Naive thymus-derived CD4-positive, alpha-beta T cell (primary cell): ENCODE data around the gene LZTS2. TPM values are rescaled to one million over a fixed set of nuclear protein-coding genes. Genes with fewer than 3 reads are reported as not detected.

Source experiments
- ATAC-seq: fragments of 150-1000 bp; cut with Tn5 transposase; 2 replicates; pipeline ENCODE4 v1.10.0; 2021; ENCODE audit warnings: mild to moderate bottlenecking, moderate library complexity
- CTCF ChIA-PET: fragments of 350-600 bp; sonication (Branson Sonifier 250); formaldehyde crosslinking; loops from one replicate; lab custom pipeline; 2021; ENCODE audit warnings: antibody characterized with exemption; lab: Charles Lee
- POLR2A ChIA-PET: fragments of 350-600 bp; sonication (Branson Sonifier 250); formaldehyde crosslinking; loops from one replicate; lab custom pipeline; 2021; ENCODE audit warnings: antibody characterized with exemption, inconsistent platforms; lab: Charles Lee
- DNase-seq, 9 donors: peaks; one replicate each; pipeline versions ENCODE4 v3.0.0 to v3.0.0-alpha.2; 2020 to 2022; ENCODE audit warnings: mixed read lengths in 1 of 9
- H3K27ac ChIP-seq: one replicate; pipeline ENCODE4 v1.7.0; 2013; ENCODE audit warnings: mild to moderate bottlenecking, low read depth, low read length, moderate library complexity
- H3K27me3 ChIP-seq, 2 donors: one replicate each; pipeline ENCODE4 v1.7.0; 2013; ENCODE audit warnings: low read length in 2 of 2, mild to moderate bottlenecking in 2 of 2, moderate library complexity in 2 of 2; ENCODE audit not compliant: control insufficient read depth in 2 of 2, insufficient read depth in 2 of 2
- H3K36me3 ChIP-seq, 3 experiments: 1 replicate in 2 of 3; 2 replicates in 1 of 3; pipeline ENCODE4 v1.7.0; 2013; ENCODE audit warnings: low read length in 3 of 3, mild to moderate bottlenecking in 3 of 3, moderate library complexity in 1 of 3; ENCODE audit not compliant: insufficient read depth in 3 of 3, control insufficient read depth in 2 of 3
- H3K4me1 ChIP-seq, 2 donors: one replicate each; pipeline ENCODE4 v1.7.0; 2013; ENCODE audit warnings: low read length in 2 of 2, mild to moderate bottlenecking in 2 of 2, moderate library complexity in 1 of 2; ENCODE audit not compliant: control insufficient read depth in 2 of 2, insufficient read depth in 2 of 2
- H3K4me3 ChIP-seq: 2 replicates; pipeline ENCODE4 v1.7.0; 2013; ENCODE audit warnings: mild to moderate bottlenecking, low read length
- H3K9me3 ChIP-seq, 3 experiments: 1 replicate in 2 of 3; 2 replicates in 1 of 3; pipeline ENCODE4 v1.7.0; 2013; ENCODE audit warnings: low read length in 3 of 3; ENCODE audit not compliant: control insufficient read depth in 2 of 3
- H3K27ac Mint-ChIP-seq, 9 donors: one replicate each; pipeline ENCODE4 v1.8.0; 2020 to 2022; ENCODE audit warnings: mixed read lengths in 9 of 9, mild to moderate bottlenecking in 8 of 9, moderate library complexity in 5 of 9, inconsistent platforms in 2 of 9
- H3K27me3 Mint-ChIP-seq, 5 donors: one replicate each; pipeline ENCODE4 v1.8.0; 2021 to 2022; ENCODE audit warnings: mixed read lengths in 5 of 5, mild to moderate bottlenecking in 1 of 5
- H3K36me3 Mint-ChIP-seq, 5 donors: one replicate each; pipeline ENCODE4 v1.8.0; 2020 to 2022; ENCODE audit warnings: mixed read lengths in 5 of 5, mild to moderate bottlenecking in 3 of 5, inconsistent platforms in 1 of 5
- H3K4me1 Mint-ChIP-seq, 7 donors: one replicate each; pipeline ENCODE4 v1.8.0; 2020 to 2022; ENCODE audit warnings: mixed read lengths in 7 of 7, mild to moderate bottlenecking in 3 of 7, inconsistent platforms in 1 of 7
- H3K4me3 Mint-ChIP-seq, 10 donors: one replicate each; pipeline ENCODE4 v1.8.0; 2020 to 2022; ENCODE audit warnings: mild to moderate bottlenecking in 10 of 10, mixed read lengths in 10 of 10, moderate library complexity in 6 of 10, inconsistent platforms in 2 of 10
- H3K9me3 Mint-ChIP-seq, 11 donors: one replicate each; pipeline ENCODE4 v1.8.0; 2020 to 2022; ENCODE audit warnings: mixed read lengths in 11 of 11, mild to moderate bottlenecking in 4 of 11, inconsistent platforms in 1 of 11, moderate library complexity in 1 of 11
- intact Hi-C, 2 donors: fragments of 100-400 bp; cut with micrococcal nuclease; formaldehyde crosslinking; loops; one replicate each; pipeline ENCODE4 v1.15.1; 2023
- polyA plus RNA-seq, 2 donors: library from polyadenylated mRNA; unstranded; fragments of 300-500 nt; fragmentation: Illumina TruSeq; gene quantifications; one replicate each; pipeline ENCODE4 v1.2.3, GENCODE V29; 2021
- total RNA-seq, 6 experiments: library from RNA in 5 of 6; stranded (reverse) in 5 of 6; gene quantifications; 1 replicate in 5 of 6; 2 replicates in 1 of 6; pipeline ENCODE4 v1.2.3 and lab custom pipeline; 2021 to 2026

The LZTS2 gene
- total and polyA plus RNA-seq, 7 experiments from 2014 or later: 10.8 to 44.7 (median 25.5) TPM

DNA sequence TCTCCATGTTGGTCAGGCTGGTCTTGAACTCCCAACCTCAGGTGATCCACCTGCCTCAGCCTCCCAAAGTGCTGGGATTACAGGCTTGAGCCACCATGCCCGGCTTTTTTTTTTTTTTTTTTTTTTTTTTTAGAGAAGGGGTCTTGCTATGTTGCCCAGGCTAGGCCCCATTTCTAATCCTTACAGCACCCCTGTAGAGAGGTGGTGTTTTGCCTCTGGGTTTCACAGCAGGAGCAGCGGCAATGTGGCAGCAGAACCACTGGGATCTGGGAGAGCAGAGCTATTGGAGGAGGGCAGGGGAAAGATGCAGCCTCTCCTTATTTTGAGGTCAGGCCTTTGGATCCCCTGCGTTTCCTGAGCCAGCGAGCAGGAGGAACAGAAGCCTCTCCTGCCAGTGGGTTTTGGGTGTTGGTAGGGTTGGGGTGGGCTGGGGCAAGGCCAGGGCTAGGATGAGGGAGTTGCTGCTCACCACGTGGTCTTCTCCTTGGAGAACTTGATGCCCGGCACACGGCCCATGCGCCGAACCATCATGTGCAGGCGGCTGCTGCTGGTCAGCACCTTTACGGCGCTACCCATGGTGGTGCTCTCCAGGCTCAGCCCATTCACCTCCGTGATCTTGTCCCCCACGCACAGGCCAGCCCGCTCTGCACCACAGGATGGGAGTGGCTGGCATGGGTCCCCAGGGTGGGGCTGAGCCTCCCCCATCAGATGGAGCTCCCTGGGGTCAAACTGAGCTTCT lies 23.5 kb downstream of the LZTS2 start:
- peaks cover 17 to 29% (median 22%) of the 10 kb centered on the region in 5 donors for H3K27me3 Mint-ChIP-seq
- H3K27ac Mint-ChIP-seq: no peak overlapping the region
- intact Hi-C loops: no loop called here
- Histone ChIP-seq H3K4me3 (no peak overlapping the region), H3K36me3 (no peaks in the 10 kb centered on the region), H3K4me1 (no peaks in the 10 kb centered on the region), H3K9me3 (no peaks in the 10 kb centered on the region), H3K27me3 (no peaks in the 10 kb centered on the region), H3K27ac (no peak overlapping the region)
- no peaks in the 10 kb centered on the region for H3K36me3 Mint-ChIP-seq
- peaks cover 0 to 10% (median 4%) of the 10 kb centered on the region in 7 donors for H3K4me1 Mint-ChIP-seq
- H3K4me3 Mint-ChIP-seq: no peak overlapping the region
- no peaks in the 10 kb centered on the region for H3K9me3 Mint-ChIP-seq
- DNase-seq (no peak), ATAC-seq (no peak)
- POLR2A ChIA-PET: interaction anchor here (0.9 kb wide), 1 partner anchor 29 kb away, joined by 3 read pairs; no protein-coding TSS in a partner anchor
- CTCF ChIA-PET: no interaction called here

DNA sequence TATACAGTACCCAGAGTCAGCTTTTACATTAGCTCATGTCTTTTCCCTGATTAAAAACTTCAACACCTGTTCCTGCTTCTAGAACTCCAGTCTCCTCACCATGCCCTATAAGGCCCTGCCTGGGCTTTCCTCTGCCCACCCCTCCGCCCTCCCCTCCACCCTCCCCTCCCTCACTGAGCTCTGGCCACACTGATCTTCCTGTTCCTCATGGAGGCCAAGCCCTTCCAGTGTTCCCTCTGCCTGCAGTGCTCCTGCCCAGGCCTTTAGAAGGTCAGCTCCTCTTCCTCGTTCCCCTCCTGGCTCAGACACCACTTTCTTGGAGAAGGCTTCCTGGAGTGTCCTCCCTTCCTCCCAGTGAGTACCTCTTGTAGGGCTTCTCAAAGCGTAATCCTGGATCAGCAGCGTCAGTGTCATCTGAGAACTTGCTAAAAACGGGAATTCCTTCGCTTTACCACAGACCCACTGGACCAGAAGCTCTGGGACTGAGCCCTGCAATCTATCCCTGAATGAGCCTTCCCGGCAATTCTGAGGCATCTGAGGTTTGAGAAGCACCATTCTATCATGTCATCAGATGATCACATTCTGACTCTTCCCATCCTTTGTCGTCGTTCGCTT lies 27.6 kb downstream of the LZTS2 start:
- intact Hi-C loops: no loop called here
- Histone ChIP-seq H3K36me3 (peaks cover 0 to 6% (median 0%) of the 10 kb centered on the region in 3 experiments), H3K27ac (no peak overlapping the region), H3K27me3 (no peaks in the 10 kb centered on the region), H3K9me3 (no peaks in the 10 kb centered on the region), H3K4me1 (peaks cover 5% of the 10 kb centered on the region in 2 donors), H3K4me3 (no peak overlapping the region)
- ATAC-seq (no peak), DNase-seq (no peak)
- Mint-ChIP-seq H3K36me3 (no peaks in the 10 kb centered on the region), H3K4me3 (no peak overlapping the region), H3K9me3 (no peaks in the 10 kb centered on the region), H3K4me1 (peaks cover 0 to 9% (median 2%) of the 10 kb centered on the region in 7 donors), H3K27me3 (peaks cover 0 to 21% (median 0%) of the 10 kb centered on the region in 5 donors), H3K27ac (peak overlapping the region in 1 of 9 donors; percentile 37)
- CTCF ChIA-PET: no interaction called here
- POLR2A ChIA-PET: no interaction called here

DNA sequence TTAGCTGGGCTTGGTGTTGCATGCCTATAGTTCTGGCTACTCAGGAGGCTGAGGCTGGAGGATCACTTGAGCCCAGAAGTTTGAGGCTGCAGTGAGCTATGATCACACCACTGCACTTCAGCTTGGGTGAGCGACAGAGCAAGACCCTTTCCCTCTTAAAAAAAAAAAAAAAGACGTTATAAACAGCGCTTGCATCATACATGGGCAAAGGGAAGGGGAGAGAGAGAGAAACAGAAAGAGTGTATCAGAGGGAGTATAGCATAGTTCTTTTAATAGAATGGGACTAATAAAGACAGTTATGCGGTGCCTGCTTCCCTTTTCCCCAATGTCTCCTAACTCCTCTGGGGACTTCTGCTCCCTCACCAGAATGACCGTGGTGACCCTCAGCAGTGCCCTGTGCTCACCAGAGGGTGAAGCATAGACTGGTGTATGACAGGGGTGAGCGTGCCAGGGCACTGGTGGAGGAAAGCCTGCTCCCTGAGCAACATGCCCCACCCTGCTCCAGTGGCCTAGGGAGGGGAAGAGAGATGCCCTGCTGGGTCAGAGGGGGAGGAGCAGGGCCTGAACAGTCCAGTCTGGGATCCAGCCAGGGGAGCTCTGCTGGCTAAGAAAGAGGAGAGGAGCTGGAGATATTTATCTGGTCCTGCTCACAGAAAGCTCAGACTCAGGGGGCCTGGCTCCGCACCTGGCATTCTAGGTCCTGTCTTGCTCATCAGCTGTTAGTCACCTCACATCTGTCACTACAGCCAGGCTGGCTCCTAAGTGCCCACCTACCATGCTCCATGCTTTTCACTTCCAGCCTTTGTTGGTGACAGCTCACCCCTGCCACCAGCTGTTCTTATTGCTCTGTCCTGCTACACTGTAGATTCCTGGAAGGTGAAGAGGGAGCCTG lies 29.1 kb downstream of the LZTS2 start:
- no peaks in the 10 kb centered on the region for H3K9me3 ChIP-seq
- Mint-ChIP-seq H3K4me1 (peaks cover 6 to 20% (median 15%) of the 10 kb centered on the region in 7 donors), H3K36me3 (no peaks in the 10 kb centered on the region), H3K27ac (peak overlapping the region in 1 of 9 donors; percentile 34), H3K4me3 (no peak overlapping the region), H3K9me3 (no peaks in the 10 kb centered on the region), H3K27me3 (peaks cover 0 to 21% (median 0%) of the 10 kb centered on the region in 5 donors)
- POLR2A ChIA-PET: no interaction called here
- no peak overlapping the region for H3K4me3 ChIP-seq
- no peak overlapping the region for H3K27ac ChIP-seq
- H3K27me3 ChIP-seq: no peaks in the 10 kb centered on the region
- intact Hi-C loops: no loop called here
- no peak for ATAC-seq
- H3K36me3 ChIP-seq: peaks cover 0 to 6% (median 0%) of the 10 kb centered on the region in 3 experiments
- H3K4me1 ChIP-seq: peaks cover 12 to 14% of the 10 kb centered on the region in 2 donors
- CTCF ChIA-PET: interaction anchor here (1.0 to 1.6 kb wide), 3 partner anchors 10 to 32 kb away, joined by 3 to 5 read pairs (median 3); no protein-coding TSS in a partner anchor
- no peak for DNase-seq

DNA sequence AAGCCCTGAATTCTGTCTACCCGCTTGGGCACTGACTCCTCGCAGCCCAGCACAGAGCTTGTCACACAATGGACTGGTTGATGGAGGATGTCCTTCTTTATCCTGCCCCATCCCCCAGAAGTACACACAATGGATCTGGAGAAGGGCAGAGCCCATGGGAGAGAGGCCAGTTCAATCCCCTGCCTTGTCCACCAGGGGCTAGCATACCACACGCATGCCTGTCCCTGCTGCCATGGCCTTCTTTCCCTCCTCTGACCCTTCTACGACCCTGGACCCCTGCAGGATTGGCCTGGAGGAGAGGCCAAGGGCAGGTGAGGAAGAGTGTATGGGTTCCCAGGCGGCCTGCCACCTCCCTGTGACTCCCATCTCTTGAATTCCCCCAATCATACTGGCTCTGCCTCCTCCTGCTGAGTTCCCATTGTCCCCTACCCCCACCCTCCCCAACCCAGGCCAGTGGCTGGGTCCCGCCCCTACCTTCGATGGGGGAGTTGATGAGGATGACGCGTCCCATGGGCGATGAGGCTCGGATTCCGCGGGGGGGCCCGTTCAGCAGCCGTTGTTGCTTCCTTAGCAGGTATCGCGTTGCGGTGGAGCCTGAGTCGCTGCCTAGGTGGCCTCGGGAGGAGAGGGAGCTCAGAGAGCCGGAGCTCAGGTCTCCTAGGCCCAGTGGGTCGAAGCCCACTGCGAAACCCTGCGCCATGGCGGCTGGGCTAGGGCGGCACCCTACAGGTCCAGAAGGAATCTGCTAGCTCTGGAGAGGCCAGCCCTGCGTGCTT lies 30.1 kb downstream of the LZTS2 start:
- Histone ChIP-seq H3K9me3 (no peaks in the 10 kb centered on the region), H3K4me1 (peaks cover 12 to 14% of the 10 kb centered on the region in 2 donors), H3K36me3 (peaks cover 0 to 7% (median 2%) of the 10 kb centered on the region in 3 experiments), H3K4me3 (no peak overlapping the region), H3K27me3 (no peaks in the 10 kb centered on the region), H3K27ac (no peak overlapping the region)
- peaks cover 6 to 21% (median 16%) of the 10 kb centered on the region in 7 donors for H3K4me1 Mint-ChIP-seq
- ChIA-PET POLR2A (interaction anchor here (1.7 to 3.2 kb wide), 3 partner anchors 13 to 43 kb away, joined by 5 to 40 read pairs (median 34); partner anchors contain the start of genes LZTS2, MRPL43 and TWNK), CTCF (interaction anchor here (1.4 to 3.2 kb wide), 3 partner anchors 11 to 33 kb away, joined by 3 to 30 read pairs (median 5); no protein-coding TSS in a partner anchor)
- no peak overlapping the region for H3K27ac Mint-ChIP-seq
- ATAC-seq: no peak
- intact Hi-C loops: loop anchor here (5.0 to 10.0 kb wide), 5 partner anchors 93 to 1025 kb away; partner anchors contain the start of genes ARMH3 (in 1 of the 2), BTRC (in 1 of the 2) and SLF2 (in 1 of the 2)
- no peaks in the 10 kb centered on the region for H3K36me3 Mint-ChIP-seq
- H3K4me3 Mint-ChIP-seq: peak overlapping the region in 5 of 10 donors; percentile 63 to 99 (median 85)
- H3K9me3 Mint-ChIP-seq: no peaks in the 10 kb centered on the region
- peaks cover 0 to 21% (median 0%) of the 10 kb centered on the region in 5 donors for H3K27me3 Mint-ChIP-seq
- DNase-seq: no peak

DNA sequence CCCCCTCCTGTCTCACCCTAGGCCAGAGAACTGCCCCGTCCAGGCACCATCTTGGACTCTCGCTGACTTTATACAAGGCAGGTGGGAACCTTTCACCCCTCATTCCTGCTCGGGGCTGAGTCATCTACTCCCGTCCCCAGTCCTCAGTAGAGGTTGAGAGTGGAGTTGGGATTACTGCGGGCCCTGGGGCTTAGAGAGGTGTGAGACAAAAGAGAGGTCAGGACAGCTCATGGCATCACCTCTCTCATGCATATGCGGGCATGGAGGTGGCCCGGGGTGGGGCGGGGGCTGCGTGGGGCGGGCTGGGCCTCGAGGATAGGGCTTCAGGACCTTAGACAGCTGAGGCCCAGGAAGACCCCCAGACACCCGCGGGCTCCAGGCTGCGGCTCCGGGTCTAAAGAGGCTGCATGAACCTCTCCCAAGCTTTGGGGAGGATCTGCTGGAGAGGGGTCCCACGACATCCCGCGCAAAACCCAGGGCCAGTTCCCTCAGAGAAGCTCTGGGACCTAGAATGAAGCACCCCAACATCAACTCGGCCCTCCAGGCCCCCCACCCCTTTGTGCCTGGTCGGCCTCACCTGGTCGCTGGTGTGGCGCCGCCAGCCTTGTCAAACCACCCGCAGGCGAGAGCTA lies 31.0 kb downstream of the LZTS2 start:
- H3K27me3 Mint-ChIP-seq: peaks cover 0 to 21% (median 0%) of the 10 kb centered on the region in 5 donors
- peaks cover 6 to 21% (median 16%) of the 10 kb centered on the region in 7 donors for H3K4me1 Mint-ChIP-seq
- intact Hi-C loops: loop anchor here (1.0 to 10.0 kb wide), 9 partner anchors 11 to 1024 kb away; partner anchors contain the start of genes SLF2 (in 2 of the 2), ARMH3 (in 1 of the 2) and BTRC (in 1 of the 2)
- DNase-seq (no peak), ATAC-seq (no peak)
- ChIA-PET CTCF (interaction anchor here (0.8 to 3.2 kb wide), 8 partner anchors 10 to 35 kb away, joined by 4 to 30 read pairs (median 7); no protein-coding TSS in a partner anchor), POLR2A (interaction anchor here (0.7 to 3.2 kb wide), 8 partner anchors 12 to 117 kb away, joined by 3 to 40 read pairs (median 5); partner anchors contain the start of genes LZTS2, MRPL43, SLF2 and TWNK)
- H3K4me1 ChIP-seq: peaks cover 12 to 14% of the 10 kb centered on the region in 2 donors
- peak overlapping the region; percentile 75 to 97 (median 93) for H3K27ac Mint-ChIP-seq
- H3K36me3 Mint-ChIP-seq: peaks cover 0 to 2% (median 0%) of the 10 kb centered on the region in 5 donors
- peaks cover 0 to 16% (median 6%) of the 10 kb centered on the region in 3 experiments for H3K36me3 ChIP-seq
- no peaks in the 10 kb centered on the region for H3K9me3 Mint-ChIP-seq
- H3K9me3 ChIP-seq: no peaks in the 10 kb centered on the region
- H3K27ac ChIP-seq: peak overlapping the region; percentile 98
- no peaks in the 10 kb centered on the region for H3K27me3 ChIP-seq
- peak overlapping the region; percentile 85 to 99 (median 94) for H3K4me3 Mint-ChIP-seq
- peak overlapping the region; percentile 99 for H3K4me3 ChIP-seq
